Posterior cingulate gyrus (tissue), 11 donors: ENCODE data around the gene TPSB2.
"Not testable (repeated sequence)": the region's sequence is repeated elsewhere in the genome, so short reads cannot be mapped to it uniquely, and the experiment has no call there.

Experiments
- DNase-seq, 10 donors: peaks; one replicate each; pipeline versions ENCODE4 v3.0.0 to v3.0.0-alpha.2; 2020 to 2021; ENCODE audit warnings: mixed read lengths in 3 of 10
- intact Hi-C: fragments of 100-400 bp; cut with DNase I; formaldehyde crosslinking; loops from one replicate; pipeline ENCODE4 v1.15.1; 2023

Gene TPSB2

GRCh38 chr16:1230084-1230470, at the start of gene TPSB2:
TPSB2 (minus strand) TSS chr16:1230184; CDS start chr16:1229951, 233 bp downstream.
- DNase-seq = peak in 1 of 10 donors; percentile 1
- intact Hi-C loops = not testable (repeated sequence)

GRCh38 chr16:1279081-1279944, 49.3 kb upstream of the TPSB2 start:
- intact Hi-C loops = no loop called here

GRCh38 chr16:1278477-1278876, 48.5 kb upstream of the TPSB2 start:
- DNase-seq = no peak
- intact Hi-C loops = no loop called here

More at GRCh38 chr16:1279081-1279944, 49.3 kb upstream of the TPSB2 start:
- no peak for DNase-seq

GRCh38 chr16:1277617-1278282, 47.8 kb upstream of the TPSB2 start:
- intact Hi-C loops = no loop called here

GRCh38 chr16:1277151-1277598, 47.2 kb upstream of the TPSB2 start:
- DNase-seq = no peak
- intact Hi-C loops = no loop called here

More at GRCh38 chr16:1277617-1278282, 47.8 kb upstream of the TPSB2 start:
- no peak for DNase-seq

GRCh38 chr16:1276580-1276878, 46.5 kb upstream of the TPSB2 start:
- intact Hi-C loops = no loop called here
- DNase-seq = no peak

GRCh38 chr16:1275791-1276579, 46.0 kb upstream of the TPSB2 start:
- intact Hi-C loops = no loop called here
- no peak for DNase-seq

GRCh38 chr16:1274767-1275166, 44.8 kb upstream of the TPSB2 start:
- intact Hi-C loops = no loop called here
- no peak for DNase-seq

- intact Hi-C loops = no loop called here
- no peak for DNase-seq
These were observed 43.8 kb upstream of the TPSB2 start for GRCh38 chr16:1273816-1274215.

- intact Hi-C loops = no loop called here
- no peak for DNase-seq
These were observed 42.6 kb upstream of the TPSB2 start for GRCh38 chr16:1272453-1273198.

GRCh38 chr16:1271724-1272413, 41.9 kb upstream of the TPSB2 start:
- DNase-seq = peak in 3 of 10 donors; percentile 4 to 20 (median 18)
- intact Hi-C loops = not testable (repeated sequence)

GRCh38 chr16:1271380-1271723, 41.4 kb upstream of the TPSB2 start:
- no peak for DNase-seq
- intact Hi-C loops = no loop called here

GRCh38 chr16:1269418-1269817, 39.4 kb upstream of the TPSB2 start:
- DNase-seq, intact Hi-C loops: not testable (repeated sequence)

GRCh38 chr16:1265826-1266225, 35.8 kb upstream of the TPSB2 start:
- no peak for DNase-seq
- intact Hi-C loops = no loop called here

GRCh38 chr16:1265090-1265630, 35.2 kb upstream of the TPSB2 start:
- DNase-seq = no peak
- intact Hi-C loops = no loop called here

- intact Hi-C loops = no loop called here
- DNase-seq = no peak
These were observed 34.5 kb upstream of the TPSB2 start for GRCh38 chr16:1264345-1265089.

GRCh38 chr16:1263591-1264344, 33.8 kb upstream of the TPSB2 start:
- DNase-seq = no peak
- intact Hi-C loops = no loop called here

GRCh38 chr16:1262846-1263221, 32.9 kb upstream of the TPSB2 start:
- intact Hi-C loops = no loop called here
- DNase-seq = no peak
